ENCODE measurements around the gene HTR5A. TPM values are rescaled to one million over a fixed set of nuclear protein-coding genes. Genes with fewer than 3 reads are reported as not detected.

The HTR5A gene
- total and polyA plus RNA-seq, 2 donors (not counting 1 experiment from before 2014, with no cell fraction given), result not detected

GRCh38 chr7:155053002-155053401 lies 17.1 kb upstream of the HTR5A start:
- H2AFZ ChIP-seq (ENCODE audit: insufficient read depth, low read depth, low read length, poor library complexity, severe bottlenecking), result no peak overlapping the region
- Mint-ChIP-seq H3K27me3 (peaks cover 19% of the 10 kb centered on the region), H3K27ac (no peak overlapping the region), H3K4me3 (no peak overlapping the region), H3K4me1 (no peaks in the 10 kb centered on the region), H3K9me3 (ENCODE audit: insufficient read depth) (no peaks in the 10 kb centered on the region)
- ATAC-seq (ENCODE audit: low read depth) (no peak), DNase-seq (no peak)
- no peak for TF ChIP-seq CTCF (IDR thresholded peaks at IDR 0.05)
- no peak for TF ChIP-seq EZH2 (IDR thresholded peaks at IDR 0.05; ENCODE audit: borderline replicate concordance, insufficient read depth, low read depth, low read length, poor library complexity, severe bottlenecking)
- no peaks in the 10 kb centered on the region for H4K20me1 ChIP-seq (ENCODE audit: control insufficient read depth, insufficient read depth, low read length, poor library complexity, severe bottlenecking)
- H3K9ac ChIP-seq (ENCODE audit: low read length), result no peak overlapping the region
- H3K27ac ChIP-seq (ENCODE audit: low read length in 2 of 2), result no peak overlapping the region
- H3K36me3 ChIP-seq (replicated peaks in 1 of 2; ENCODE audit: control extremely low read depth in 1 of 2, control insufficient read depth in 1 of 2, extremely low read depth in 1 of 2, insufficient read depth in 2 of 2, low read length in 1 of 2), result no peaks in the 10 kb centered on the region
- H3K27me3 ChIP-seq (replicated peaks in 1 of 4; ENCODE audit: control extremely low read depth in 1 of 4, control insufficient read depth in 3 of 4, insufficient read depth in 4 of 4, low read length in 3 of 4), result peaks cover 0 to 5% (median 1%) of the 10 kb centered on the region in 4 experiments
- no peaks in the 10 kb centered on the region for H3K4me1 ChIP-seq (ENCODE audit: control insufficient read depth in 2 of 2, insufficient read depth in 2 of 2, low read length in 2 of 2)
- H3K79me2 ChIP-seq (ENCODE audit: control insufficient read depth, insufficient read depth, low read length), result no peaks in the 10 kb centered on the region
- ChIA-PET CTCF (no interaction called here), POLR2A (no interaction called here)
- intact Hi-C loops (cut with micrococcal nuclease), result no loop called here
- H3K4me2 ChIP-seq (replicated peaks; ENCODE audit: low read depth, low read length, poor library complexity, severe bottlenecking), result no peak overlapping the region
- H3K4me3 ChIP-seq (ENCODE audit: control extremely low read depth in 1 of 5, extremely low read depth in 1 of 5, insufficient read depth in 1 of 5, low read depth in 2 of 5, low read length in 4 of 5), result no peak overlapping the region
- no peaks in the 10 kb centered on the region for H3K9me3 ChIP-seq (ENCODE audit: control extremely low read depth in 1 of 3, control insufficient read depth in 2 of 3, insufficient read depth in 1 of 3, low read length in 2 of 3)
- 93% methylated on average over 12 of the region's 12 CpGs for WGBS (ENCODE audit: insufficient coverage)

- no CpG with 5 or more reads among the region's 2 CpGs for WGBS (ENCODE audit: insufficient coverage)
- POLR2A ChIA-PET, result no interaction called here
- intact Hi-C loops (cut with micrococcal nuclease), result no loop called here
- no peaks in the 10 kb centered on the region for H3K4me1 ChIP-seq (ENCODE audit: control insufficient read depth in 2 of 2, insufficient read depth in 2 of 2, low read length in 2 of 2)
- no peaks in the 10 kb centered on the region for H3K4me1 Mint-ChIP-seq
- TF ChIP-seq CTCF (IDR thresholded peaks at IDR 0.05) (no peak), EZH2 (IDR thresholded peaks at IDR 0.05; ENCODE audit: borderline replicate concordance, insufficient read depth, low read depth, low read length, poor library complexity, severe bottlenecking) (no peak)
- ATAC-seq (ENCODE audit: low read depth) (no peak), DNase-seq (no peak)
- H3K9ac ChIP-seq (ENCODE audit: low read length), result no peak overlapping the region
- H4K20me1 ChIP-seq (ENCODE audit: control insufficient read depth, insufficient read depth, low read length, poor library complexity, severe bottlenecking), result no peaks in the 10 kb centered on the region
- H2AFZ ChIP-seq (ENCODE audit: insufficient read depth, low read depth, low read length, poor library complexity, severe bottlenecking), result no peak overlapping the region
- peaks cover 32% of the 10 kb centered on the region for H3K27me3 Mint-ChIP-seq
- H3K4me3 ChIP-seq (ENCODE audit: control extremely low read depth in 1 of 5, extremely low read depth in 1 of 5, insufficient read depth in 1 of 5, low read depth in 2 of 5, low read length in 4 of 5), result no peak overlapping the region
- H3K36me3 ChIP-seq (replicated peaks in 1 of 2; ENCODE audit: control extremely low read depth in 1 of 2, control insufficient read depth in 1 of 2, extremely low read depth in 1 of 2, insufficient read depth in 2 of 2, low read length in 1 of 2), result no peaks in the 10 kb centered on the region
- H3K4me3 Mint-ChIP-seq, result no peak overlapping the region
- no peaks in the 10 kb centered on the region for H3K9me3 ChIP-seq (ENCODE audit: control extremely low read depth in 1 of 3, control insufficient read depth in 2 of 3, insufficient read depth in 1 of 3, low read length in 2 of 3)
- peaks cover 0 to 5% (median 1%) of the 10 kb centered on the region in 4 experiments for H3K27me3 ChIP-seq (replicated peaks in 1 of 4; ENCODE audit: control extremely low read depth in 1 of 4, control insufficient read depth in 3 of 4, insufficient read depth in 4 of 4, low read length in 3 of 4)
- CTCF ChIA-PET, result interaction anchor here (1.2 kb wide), 1 partner anchor 8 kb away, joined by 3 read pairs; no protein-coding TSS in a partner anchor
- H3K79me2 ChIP-seq (ENCODE audit: control insufficient read depth, insufficient read depth, low read length), result no peaks in the 10 kb centered on the region
- H3K9me3 Mint-ChIP-seq (ENCODE audit: insufficient read depth), result no peaks in the 10 kb centered on the region
- no peak overlapping the region for H3K4me2 ChIP-seq (replicated peaks; ENCODE audit: low read depth, low read length, poor library complexity, severe bottlenecking)
- no peak overlapping the region for H3K27ac ChIP-seq (ENCODE audit: low read length in 2 of 2)
- H3K27ac Mint-ChIP-seq, result no peak overlapping the region
These were observed 15.4 kb upstream of the HTR5A start for GRCh38 chr7:155054761-155055160.
